WTC11 (cell line): Measurements from ENCODE around the gene BPNT1. TPM values are rescaled to one million over a fixed set of nuclear protein-coding genes. Genes with fewer than 3 reads are reported as not detected.

ENCODE experiments used
- ATAC-seq: fragments of 200-7000 bp; cut with Tn5 transposase; 2 replicates; pipeline ENCODE4 v1.10.0; 2021; ENCODE audit warnings: mild to moderate bottlenecking, moderate library complexity
- Bru-seq: library from RNA; stranded (reverse); fragments of 400-500 nt; gene quantifications from one replicate; lab custom pipeline; 2021; lab: Mats Ljungman, UMichigan
- CTCF ChIA-PET: fragments of 300-600 bp; sonication (Branson Sonifier 250); formaldehyde crosslinking; loops from one replicate; lab custom pipeline; 2021; ENCODE audit warnings: antibody characterized with exemption; lab: Charles Lee
- POLR2A ChIA-PET: fragments of 350-600 bp; sonication (Branson Sonifier 250); formaldehyde crosslinking; loops from one replicate; lab custom pipeline; 2021; ENCODE audit warnings: antibody characterized with exemption; lab: Charles Lee
- DNase-seq: peaks from one replicate; pipeline ENCODE4 v3.0.0; 2021; ENCODE audit warnings: low spot score
- H3K27ac Mint-ChIP-seq: 2 replicates; pipeline ENCODE4 v1.8.0; 2021; ENCODE audit warnings: mixed read lengths
- H3K27me3 Mint-ChIP-seq: 2 replicates; pipeline ENCODE4 v1.8.0; 2021; ENCODE audit warnings: low read depth, mild to moderate bottlenecking, moderate library complexity, mixed read lengths
- H3K36me3 Mint-ChIP-seq: 2 replicates; pipeline ENCODE4 v1.8.0; 2021; ENCODE audit warnings: mixed read lengths
- H3K4me1 Mint-ChIP-seq: 2 replicates; pipeline ENCODE4 v1.8.0; 2022; ENCODE audit warnings: mixed read lengths
- H3K4me3 Mint-ChIP-seq: 2 replicates; pipeline ENCODE4 v1.8.0; 2021; ENCODE audit warnings: mild to moderate bottlenecking, moderate library complexity, mixed read lengths
- H3K9me3 Mint-ChIP-seq: 2 replicates; pipeline ENCODE4 v1.8.0; 2021; ENCODE audit warnings: mixed read lengths
- AR ChIP-seq: fragments of 250-450 bp; sonication (Bioruptor Pico); IDR thresholded peaks from 2 replicates; pipeline ENCODE4 v1.9.0; 2021; ENCODE audit warnings: mild to moderate bottlenecking
- ATF2 ChIP-seq: sonication (generic); formaldehyde crosslinking; IDR thresholded peaks from 2 replicates; pipeline ENCODE4 v1.8.1; 2022; ENCODE audit warnings: low read depth, missing genetic modification reagents, borderline replicate concordance
- CTCF ChIP-seq: fragments of 200-600 bp; IDR thresholded peaks from 2 replicates; pipeline ENCODE4 v1.8.0; 2022; ENCODE audit warnings: antibody characterized with exemption
- FOXP1 ChIP-seq: sonication (generic); formaldehyde crosslinking; IDR thresholded peaks from 2 replicates; pipeline ENCODE4 v1.8.0; 2022; ENCODE audit warnings: missing genetic modification reagents, mild to moderate bottlenecking, moderate library complexity, borderline replicate concordance
- GABPB1 ChIP-seq: sonication (generic); formaldehyde crosslinking; IDR thresholded peaks from 2 replicates; pipeline ENCODE4 v1.8.1; 2023; ENCODE audit warnings: mild to moderate bottlenecking, missing genetic modification reagents
- GRHL2 ChIP-seq: fragments of 250-450 bp; sonication (Bioruptor Pico); IDR thresholded peaks from 2 replicates; pipeline ENCODE4 v1.8.0; 2022; ENCODE audit warnings: mild to moderate bottlenecking, moderate library complexity; ENCODE audit not compliant: insufficient replicate concordance, severe bottlenecking
- IRF1 ChIP-seq: sonication (generic); formaldehyde crosslinking; IDR thresholded peaks from 2 replicates; pipeline ENCODE4 v1.8.0; 2023; ENCODE audit warnings: missing genetic modification reagents
- PRDM15 ChIP-seq: sonication (generic); formaldehyde crosslinking; IDR thresholded peaks from 2 replicates; pipeline ENCODE4 v1.8.0; 2022; ENCODE audit warnings: missing genetic modification reagents
- RORB ChIP-seq: fragments of 250-450 bp; sonication (Bioruptor Pico); IDR thresholded peaks from 2 replicates; pipeline ENCODE4 v1.9.0; 2021; ENCODE audit warnings: mild to moderate bottlenecking
- STAT6 ChIP-seq: sonication (generic); formaldehyde crosslinking; conservative IDR thresholded peaks from 2 replicates; pipeline ENCODE4 v1.8.1; 2023; ENCODE audit warnings: mild to moderate bottlenecking, low read depth, missing genetic modification reagents, moderate library complexity
- ZNF281 ChIP-seq: sonication (generic); formaldehyde crosslinking; IDR thresholded peaks from 2 replicates; pipeline ENCODE4 v1.8.0; 2023; ENCODE audit warnings: mild to moderate bottlenecking, missing genetic modification reagents
- ZNF317 ChIP-seq: sonication (generic); formaldehyde crosslinking; IDR thresholded peaks from 2 replicates; pipeline ENCODE4 v1.8.1; 2023; ENCODE audit warnings: low read depth, mild to moderate bottlenecking, moderate library complexity, missing genetic modification reagents, borderline replicate concordance
- long read RNA-seq, 3 experiments: library from RNA in 1 of 3; library from capped mRNA in 1 of 3; library from polyadenylated mRNA in 1 of 3; unstranded in 2 of 3; stranded (forward) in 1 of 3; transcript quantifications; one replicate each; pipeline ENCODE4 v2.0.0, GENCODE V29; 2021
- total RNA-seq: library from RNA; stranded (reverse); gene quantifications from 3 replicates; pipeline ENCODE4 v1.2.3, GENCODE V29; 2021

The BPNT1 gene
- total RNA-seq (12.8 to 14.4 TPM (median 13.7 TPM) in 3 replicates), Bru-seq, nascent RNA (percentile 64 among the genes with signal in this experiment)
- long read RNA-seq, experiment 1, transcript BPNT1-201 (9 exons, 2,465 nt), result major isoform, 21 of 40 reads
- long read RNA-seq, experiment 1, partial matches to known transcripts, result 7 of 40 reads
- long read RNA-seq, experiment 1, other reads (novel, unspliced or antisense), result 9 of 40 reads
- long read RNA-seq, experiment 2, partial matches to known transcripts, result 1 of 14 reads
- long read RNA-seq, experiment 2, other reads (novel, unspliced or antisense), result 13 of 14 reads
- long read RNA-seq, experiment 3, partial matches to known transcripts, result 0 of 3 reads
- long read RNA-seq, experiment 3, other reads (novel, unspliced or antisense), result 2 of 3 reads

GRCh38 chr1:220089650-220090556 is at the start of gene BPNT1:
Gene BPNT1, minus strand, starts transcription at chr1:220089788. Its CDS starts 9,942 bp downstream, at chr1:220079846.
- ChIA-PET POLR2A (interaction anchor here (0.6 kb wide), 2 partner anchors 43 to 327 kb away, joined by 3 read pairs; no protein-coding TSS in a partner anchor), CTCF (interaction anchor here (0.6 to 1.9 kb wide), 17 partner anchors 10 to 1966 kb away, joined by 3 to 11 read pairs (median 3); partner anchors contain the start of gene EPRS1)
- H3K4me1 Mint-ChIP-seq, result 0 out of 2 replicates have a peak, but pooled peaks cover 2% of the 10 kb centered on the region
- ATAC-seq, result peak; percentile 56
- peak within 1 kb of the TSS; percentile 87 for H3K4me3 Mint-ChIP-seq
- 0 out of 2 replicates have a peak within 1 kb of the TSS, but pooled peaks have one; percentile 3 for H3K27ac Mint-ChIP-seq
- H3K27me3 Mint-ChIP-seq, result no peaks in the 10 kb centered on the region
- H3K9me3 Mint-ChIP-seq, result no peaks in the 10 kb centered on the region
- DNase-seq, result peak; percentile 98
- no peaks in the 10 kb centered on the region for H3K36me3 Mint-ChIP-seq
- TF ChIP-seq PRDM15, result peak; percentile 99
- TF ChIP-seq ATF2, result no peak
- 0 out of 2 replicates have a peak, but pooled peaks have one; percentile 27 for TF ChIP-seq GABPB1 (CRISPR knock-in tag)
- TF ChIP-seq ZNF281 (CRISPR knock-in tag), result no peak
- TF ChIP-seq CTCF, result no peak
- TF ChIP-seq GRHL2 (CRISPR knock-in tag), result no peak
- no peak for TF ChIP-seq AR
- TF ChIP-seq ZNF317 (CRISPR knock-in tag), result no peak
- no peak for TF ChIP-seq FOXP1 (CRISPR knock-in tag)
- no peak for TF ChIP-seq RORB (CRISPR knock-in tag)
- no peak for TF ChIP-seq STAT6 (CRISPR knock-in tag)
- TF ChIP-seq IRF1 (CRISPR knock-in tag), result no peak
